Measurements from ENCODE around the gene OGDH. TPM values are rescaled to one million over a fixed set of nuclear protein-coding genes. Genes with fewer than 3 reads are reported as not detected.
"Not testable (repeated sequence)": the region's sequence is repeated elsewhere in the genome, so short reads cannot be mapped to it uniquely, and the experiment has no call there.

Gene OGDH
- total RNA-seq, 2 experiments from 2014 or later: 78.6 to 85.6 TPM

DNA sequence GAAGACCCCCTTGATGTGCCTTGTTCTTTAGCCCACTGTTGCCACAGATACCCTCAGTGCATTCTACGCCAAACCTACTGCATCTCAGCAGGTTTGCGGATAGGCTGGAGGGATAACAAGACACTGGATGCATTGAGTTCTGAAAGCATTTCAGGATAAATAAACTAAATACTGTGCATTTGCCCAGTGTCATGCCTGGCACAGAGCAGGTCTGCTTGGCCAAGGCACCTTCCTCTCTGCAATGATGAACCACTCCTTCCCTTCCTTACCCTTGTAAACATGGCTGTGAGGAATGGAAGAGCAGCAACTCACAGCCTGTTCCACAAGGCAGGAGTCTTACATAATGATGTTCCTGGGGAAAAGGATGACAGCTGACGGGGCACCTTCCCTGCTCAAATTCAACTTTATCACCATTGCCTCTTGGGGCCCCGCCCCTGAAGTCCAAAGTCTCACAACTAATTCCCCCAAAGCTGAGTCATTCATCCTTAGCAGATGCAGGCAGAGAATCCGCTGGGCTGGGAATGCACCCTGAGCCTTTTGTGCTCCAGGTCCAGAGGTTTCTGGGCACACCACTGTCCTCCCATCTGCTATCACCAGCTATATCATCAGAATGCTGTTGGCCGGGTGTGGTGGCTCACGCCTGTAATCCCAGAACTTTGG is 44.3 kb upstream of the OGDH start:
- H3K4me1 Mint-ChIP-seq (ENCODE audit: low read depth): peaks cover 5% of the 10 kb centered on the region
- DNase-seq (no peak), ATAC-seq (no peak)
- peaks cover 24% of the 10 kb centered on the region for H3K36me3 Mint-ChIP-seq (ENCODE audit: low read depth)
- POLR2A ChIA-PET: interaction anchor here (1.2 to 4.0 kb wide), 2 partner anchors 10 to 71 kb away, joined by 3 to 23 read pairs; partner anchors contain the start of gene DDX56
- CTCF ChIA-PET: no interaction called here
- H3K27me3 Mint-ChIP-seq: no peaks in the 10 kb centered on the region
- intact Hi-C loops (cut with micrococcal nuclease): no loop called here
- H3K4me3 Mint-ChIP-seq: no peak overlapping the region
- TF ChIP-seq, protein P1, sequence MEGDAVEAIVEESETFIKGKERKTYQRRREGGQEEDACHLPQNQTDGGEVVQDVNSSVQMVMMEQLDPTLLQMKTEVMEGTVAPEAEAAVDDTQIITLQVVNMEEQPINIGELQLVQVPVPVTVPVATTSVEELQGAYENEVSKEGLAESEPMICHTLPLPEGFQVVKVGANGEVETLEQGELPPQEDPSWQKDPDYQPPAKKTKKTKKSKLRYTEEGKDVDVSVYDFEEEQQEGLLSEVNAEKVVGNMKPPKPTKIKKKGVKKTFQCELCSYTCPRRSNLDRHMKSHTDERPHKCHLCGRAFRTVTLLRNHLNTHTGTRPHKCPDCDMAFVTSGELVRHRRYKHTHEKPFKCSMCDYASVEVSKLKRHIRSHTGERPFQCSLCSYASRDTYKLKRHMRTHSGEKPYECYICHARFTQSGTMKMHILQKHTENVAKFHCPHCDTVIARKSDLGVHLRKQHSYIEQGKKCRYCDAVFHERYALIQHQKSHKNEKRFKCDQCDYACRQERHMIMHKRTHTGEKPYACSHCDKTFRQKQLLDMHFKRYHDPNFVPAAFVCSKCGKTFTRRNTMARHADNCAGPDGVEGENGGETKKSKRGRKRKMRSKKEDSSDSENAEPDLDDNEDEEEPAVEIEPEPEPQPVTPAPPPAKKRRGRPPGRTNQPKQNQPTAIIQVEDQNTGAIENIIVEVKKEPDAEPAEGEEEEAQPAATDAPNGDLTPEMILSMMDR (IDR thresholded peaks at IDR 0.05): no peak
- no peaks in the 10 kb centered on the region for H3K9me3 Mint-ChIP-seq
- no peak overlapping the region for H3K27ac Mint-ChIP-seq

DNA sequence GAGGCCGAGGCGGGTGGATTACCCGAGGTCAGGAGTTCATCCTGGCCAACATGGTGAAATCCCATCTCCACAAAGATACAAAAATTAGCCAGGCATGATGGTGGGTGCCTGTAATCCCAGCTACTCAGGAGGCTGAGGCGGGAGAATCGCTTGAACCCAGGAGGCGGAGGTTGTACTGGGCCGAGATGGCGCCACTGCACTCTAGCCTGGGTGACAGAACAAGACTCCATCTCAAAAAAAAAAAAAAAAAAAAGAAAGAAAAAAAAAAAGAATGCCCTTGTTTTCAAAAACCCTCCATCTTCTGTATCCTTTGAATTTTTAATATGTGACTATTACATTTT is 43.8 kb upstream of the OGDH start:
- Mint-ChIP-seq H3K36me3 (ENCODE audit: low read depth) (peaks cover 29% of the 10 kb centered on the region), H3K4me1 (ENCODE audit: low read depth) (peaks cover 10% of the 10 kb centered on the region)
- ATAC-seq; intact Hi-C loops (cut with micrococcal nuclease); H3K27me3 Mint-ChIP-seq; H3K9me3 Mint-ChIP-seq; DNase-seq; H3K27ac Mint-ChIP-seq; H3K4me3 Mint-ChIP-seq; CTCF ChIA-PET: not testable (repeated sequence)
- POLR2A ChIA-PET: interaction anchor here (1.2 to 4.0 kb wide), 2 partner anchors 10 to 71 kb away, joined by 3 to 23 read pairs; partner anchors contain the start of gene DDX56

DNA sequence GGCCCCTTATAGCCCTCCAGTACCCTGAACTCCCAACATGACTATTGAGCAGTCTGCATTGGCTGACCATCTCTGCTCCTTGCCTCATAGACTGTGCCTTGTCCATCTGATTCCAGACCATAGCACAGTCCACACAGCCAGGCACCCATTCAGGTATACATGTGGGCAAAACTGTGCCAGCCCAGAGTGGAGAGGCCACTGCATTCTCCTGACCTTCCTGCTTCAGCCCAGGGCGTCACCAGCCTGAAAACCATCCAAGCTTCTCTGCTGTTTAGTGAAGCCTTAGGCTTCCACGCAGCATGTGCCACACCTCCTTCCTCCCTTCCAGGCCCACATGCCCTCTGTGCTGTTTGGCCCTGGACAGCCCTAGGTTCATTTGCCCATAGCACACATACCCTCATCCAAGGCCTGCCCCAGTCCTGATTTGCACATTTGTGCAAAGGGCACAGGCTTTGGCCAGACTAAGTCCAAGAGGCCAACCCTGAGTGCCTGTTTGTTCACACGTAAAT is 43.2 kb upstream of the OGDH start:
- ChIA-PET CTCF (no interaction called here), POLR2A (interaction anchor here (1.2 to 4.0 kb wide), 3 partner anchors 9 to 235 kb away, joined by 3 to 23 read pairs (median 4); partner anchors contain the start of gene DDX56)

DNA sequence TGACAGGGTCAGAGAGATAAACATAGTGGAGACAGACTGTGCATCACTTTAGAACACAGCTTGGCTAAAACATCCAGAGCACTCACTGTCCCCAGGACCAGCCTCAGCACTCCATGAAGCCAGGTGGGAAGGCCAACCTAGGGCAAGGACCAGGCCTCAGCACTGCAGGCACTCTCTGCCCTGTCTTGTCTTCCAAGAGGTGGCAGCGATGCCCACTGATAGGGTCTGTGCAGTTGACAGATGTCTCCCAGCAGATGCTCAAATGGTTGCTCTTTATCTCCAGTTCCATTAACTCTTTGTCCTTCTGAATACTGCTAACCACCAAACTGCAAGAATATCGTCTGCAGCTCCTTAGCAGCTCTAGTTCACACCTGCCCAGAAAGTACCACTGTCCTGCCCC is 41.8 kb upstream of the OGDH start:
- TF ChIP-seq, protein P1 (IDR thresholded peaks at IDR 0.05): no peak
- CTCF ChIA-PET: interaction anchor here (0.9 to 3.4 kb wide), 29 partner anchors 8 to 572 kb away, joined by 3 to 32 read pairs (median 5); partner anchors contain the start of genes DDX56, H2AZ2, NUDCD3 and TMED4
- H3K27ac Mint-ChIP-seq: peak overlapping the region; percentile 17
- no peak overlapping the region for H3K4me3 Mint-ChIP-seq
- intact Hi-C loops (cut with micrococcal nuclease): no loop called here
- H3K9me3 Mint-ChIP-seq: no peaks in the 10 kb centered on the region
- ATAC-seq: no peak
- no peaks in the 10 kb centered on the region for H3K27me3 Mint-ChIP-seq
- peaks cover 14% of the 10 kb centered on the region for H3K4me1 Mint-ChIP-seq (ENCODE audit: low read depth)
- POLR2A ChIA-PET: interaction anchor here (0.6 to 3.4 kb wide), 10 partner anchors 9 to 439 kb away, joined by 3 to 24 read pairs (median 4); partner anchors contain the start of genes DDX56, NUDCD3 and PPIA
- H3K36me3 Mint-ChIP-seq (ENCODE audit: low read depth): peaks cover 44% of the 10 kb centered on the region
- DNase-seq: no peak

More for the DNA sequence above, 43.2 kb upstream of the OGDH start:
- Mint-ChIP-seq H3K27me3 (no peaks in the 10 kb centered on the region), H3K27ac (peak overlapping the region; percentile 57), H3K4me1 (ENCODE audit: low read depth) (peaks cover 12% of the 10 kb centered on the region), H3K4me3 (no peak overlapping the region), H3K36me3 (ENCODE audit: low read depth) (peaks cover 32% of the 10 kb centered on the region), H3K9me3 (no peaks in the 10 kb centered on the region)
- DNase-seq (no peak), ATAC-seq (no peak)
- intact Hi-C loops (cut with micrococcal nuclease): no loop called here
- TF ChIP-seq, protein P1 (IDR thresholded peaks at IDR 0.05): no peak

DNA sequence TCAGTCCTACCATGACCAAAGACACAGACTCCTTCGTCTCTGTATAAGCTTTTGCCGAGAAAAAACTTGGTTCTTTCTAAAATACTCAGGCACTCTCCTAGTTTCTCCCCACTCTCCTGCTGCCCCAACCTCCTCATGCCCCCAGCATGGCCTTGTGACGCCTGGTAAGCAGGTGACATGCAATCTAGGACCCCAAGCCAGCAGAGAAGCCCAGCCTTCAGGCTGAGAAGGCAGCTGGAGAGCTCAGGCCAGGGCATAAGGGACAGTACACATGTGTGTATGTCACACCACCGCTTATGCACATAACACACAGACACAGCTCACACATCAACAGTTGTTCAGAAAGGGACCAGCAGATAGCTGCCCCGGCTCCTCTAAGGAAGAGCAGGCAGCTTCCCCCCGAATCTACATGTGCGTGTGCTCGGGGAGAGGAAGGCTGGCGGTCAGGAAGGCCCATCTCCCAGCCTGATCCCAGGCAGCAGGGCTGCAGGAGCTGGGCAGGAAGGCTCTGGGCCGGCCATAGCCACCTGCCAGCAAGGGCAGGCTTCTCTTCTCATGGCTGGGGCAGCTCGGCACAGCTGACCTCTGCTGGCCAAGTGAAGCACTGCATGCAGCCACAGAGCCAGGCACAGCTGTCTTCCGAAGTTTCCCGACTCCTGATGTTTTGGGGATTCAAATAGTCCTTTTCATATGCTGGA is 41.2 kb upstream of the OGDH start:
- no peaks in the 10 kb centered on the region for H3K27me3 Mint-ChIP-seq
- no peaks in the 10 kb centered on the region for H3K9me3 Mint-ChIP-seq
- TF ChIP-seq, protein P1 (IDR thresholded peaks at IDR 0.05): peak; percentile 98
- intact Hi-C loops (cut with micrococcal nuclease): no loop called here
- ChIA-PET POLR2A (interaction anchor here (0.8 to 3.4 kb wide), 6 partner anchors 9 to 234 kb away, joined by 3 to 24 read pairs (median 4); partner anchors contain the start of genes DDX56, NUDCD3 and PPIA), CTCF (interaction anchor here (0.7 to 3.4 kb wide), 42 partner anchors 9 to 571 kb away, joined by 3 to 32 read pairs (median 4); partner anchors contain the start of genes DDX56, H2AZ2, NUDCD3 and TMED4)
- peaks cover 49% of the 10 kb centered on the region for H3K36me3 Mint-ChIP-seq (ENCODE audit: low read depth)
- H3K4me1 Mint-ChIP-seq (ENCODE audit: low read depth): peaks cover 14% of the 10 kb centered on the region
- H3K4me3 Mint-ChIP-seq: no peak overlapping the region
- peak overlapping the region; percentile 17 for H3K27ac Mint-ChIP-seq
- DNase-seq (peak; percentile 70), ATAC-seq (peak; percentile 96)

All from activated CD8-positive, alpha-beta T cell treated with anti-CD3 and anti-CD28 coated beads for 36 hours (primary cell).